HEK293 (cell line): ENCODE results near the gene IGF1R.

Source experiments
- KLF16 ChIP-seq: fragments of 450-650 bp; formaldehyde crosslinking; IDR thresholded peaks from 2 replicates; pipeline ENCODE4 v1.5.1; 2017; ENCODE audit warnings: missing biosample characterization, missing genetic modification characterization
- KLF8 ChIP-seq: fragments of 450-650 bp; formaldehyde crosslinking; IDR thresholded peaks from 2 replicates; pipeline ENCODE4 v1.5.1; 2016; ENCODE audit warnings: missing biosample characterization, missing genetic modification characterization
- MYNN ChIP-seq: fragments of 450-650 bp; formaldehyde crosslinking; IDR thresholded peaks from 2 replicates; pipeline ENCODE4 v1.5.1; 2016; ENCODE audit warnings: missing biosample characterization, missing genetic modification characterization, borderline replicate concordance
- OVOL3 ChIP-seq: fragments of 450-650 bp; formaldehyde crosslinking; IDR thresholded peaks from 2 replicates; pipeline ENCODE4 v1.5.1; 2016; ENCODE audit warnings: missing biosample characterization, missing genetic modification characterization
- YY1 ChIP-seq: fragments of 450-650 bp; formaldehyde crosslinking; IDR thresholded peaks from 2 replicates; pipeline ENCODE4 v1.5.1; 2018; ENCODE audit warnings: missing biosample characterization, missing genetic modification characterization
- ZFP41 ChIP-seq: fragments of 450-650 bp; formaldehyde crosslinking; IDR thresholded peaks from 2 replicates; pipeline ENCODE4 v1.5.1; 2016; ENCODE audit warnings: missing biosample characterization, missing genetic modification characterization, borderline replicate concordance
- ZNF133 ChIP-seq: fragments of 450-650 bp; formaldehyde crosslinking; IDR thresholded peaks from 2 replicates; pipeline ENCODE4 v1.5.1; 2016; ENCODE audit warnings: missing biosample characterization, missing genetic modification characterization
- ZNF274 ChIP-seq, 2 experiments: fragments of 200-500 bp in 1 of 2; fragments of 450-650 bp in 1 of 2; sonication (Bioruptor generic) in 1 of 2; formaldehyde crosslinking in 1 of 2; IDR thresholded peaks; 2 replicates each; pipeline versions ENCODE4 v1.5.1 to v1.6.1; 2014 to 2016; ENCODE audit warnings: borderline replicate concordance in 1 of 2, inconsistent platforms in 1 of 2, low read length in 1 of 2, missing biosample characterization in 1 of 2, missing genetic modification characterization in 1 of 2
- ZNF354C ChIP-seq: fragments of 450-650 bp; formaldehyde crosslinking; IDR thresholded peaks from 2 replicates; pipeline ENCODE4 v1.5.1; 2016; ENCODE audit warnings: missing biosample characterization, missing genetic modification characterization, low read depth, borderline replicate concordance
- ZNF561 ChIP-seq: fragments of 450-650 bp; IDR thresholded peaks from 2 replicates; pipeline ENCODE4 v1.5.1; 2018; ENCODE audit warnings: missing biosample characterization, missing genetic modification characterization, borderline replicate concordance
- ZNF629 ChIP-seq: fragments of 450-650 bp; formaldehyde crosslinking; IDR thresholded peaks from 2 replicates; pipeline ENCODE4 v1.5.1; 2017; ENCODE audit warnings: missing biosample characterization, missing genetic modification characterization
- ZNF792 ChIP-seq: fragments of 450-650 bp; formaldehyde crosslinking; IDR thresholded peaks from 2 replicates; pipeline ENCODE4 v1.5.1; 2016; ENCODE audit warnings: missing biosample characterization, missing genetic modification characterization
- TF ChIP-seq, protein P1 (sequence below): fragments of 450-650 bp; formaldehyde crosslinking; IDR thresholded peaks from 2 replicates; pipeline ENCODE4 v1.5.1; 2016; ENCODE audit warnings: missing biosample characterization, missing genetic modification characterization
- TF ChIP-seq, protein P2 (sequence below): fragments of 450-650 bp; formaldehyde crosslinking; IDR thresholded peaks from 2 replicates; pipeline ENCODE4 v1.5.1; 2016; ENCODE audit warnings: missing biosample characterization, missing genetic modification characterization

DNA sequence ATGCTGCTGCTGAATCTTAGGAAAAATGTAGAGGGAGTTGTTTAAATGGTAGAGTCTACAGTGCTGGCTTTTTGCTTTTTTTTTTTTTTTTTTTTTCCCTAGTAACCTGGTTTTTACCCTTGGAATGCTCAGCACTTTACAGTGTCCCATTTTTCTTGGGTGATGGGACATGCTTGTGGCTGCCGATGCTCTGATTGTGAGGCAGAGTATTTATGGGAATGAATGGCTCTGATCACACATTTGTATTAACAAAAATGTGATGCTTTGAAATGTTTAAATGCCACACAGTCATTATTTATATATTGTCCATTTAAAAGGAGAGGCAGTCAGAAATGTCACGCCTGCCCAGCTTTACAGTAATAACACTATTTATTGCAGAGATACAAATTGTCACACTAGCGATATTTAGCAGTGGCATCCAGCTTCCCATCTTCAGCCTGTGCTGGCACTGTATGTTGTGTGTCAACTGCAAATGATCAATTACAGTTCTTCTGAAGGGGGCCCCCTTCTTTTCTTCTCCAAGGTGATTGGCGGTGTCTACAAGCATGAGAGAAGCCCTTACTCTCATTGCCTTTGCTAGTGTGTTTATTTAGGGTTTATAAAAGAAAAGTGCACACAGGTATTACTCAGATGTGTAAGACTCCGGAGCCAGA lies 30.9 kb upstream of the IGF1R start:
- TF ChIP-seq YY1 (tag by site-specific recombination) (no peak), ZNF133 (tag by site-specific recombination) (no peak), ZNF274 (IDR thresholded peaks at IDR 0.05; ENCODE audit: low read length) (no peak), ZNF274 (tag by site-specific recombination; IDR thresholded peaks at IDR 0.05; ENCODE audit: borderline replicate concordance) (no peak), ZNF354C (no peak), OVOL3 (tag by site-specific recombination) (no peak), ZNF792 (tag by site-specific recombination) (no peak), KLF16 (tag by site-specific recombination) (no peak), MYNN (tag by site-specific recombination) (no peak), ZFP41 (tag by site-specific recombination) (no peak), KLF8 (no peak), ZNF561 (tag by site-specific recombination) (no peak), ZNF629 (no peak)
- TF ChIP-seq, protein P1, sequence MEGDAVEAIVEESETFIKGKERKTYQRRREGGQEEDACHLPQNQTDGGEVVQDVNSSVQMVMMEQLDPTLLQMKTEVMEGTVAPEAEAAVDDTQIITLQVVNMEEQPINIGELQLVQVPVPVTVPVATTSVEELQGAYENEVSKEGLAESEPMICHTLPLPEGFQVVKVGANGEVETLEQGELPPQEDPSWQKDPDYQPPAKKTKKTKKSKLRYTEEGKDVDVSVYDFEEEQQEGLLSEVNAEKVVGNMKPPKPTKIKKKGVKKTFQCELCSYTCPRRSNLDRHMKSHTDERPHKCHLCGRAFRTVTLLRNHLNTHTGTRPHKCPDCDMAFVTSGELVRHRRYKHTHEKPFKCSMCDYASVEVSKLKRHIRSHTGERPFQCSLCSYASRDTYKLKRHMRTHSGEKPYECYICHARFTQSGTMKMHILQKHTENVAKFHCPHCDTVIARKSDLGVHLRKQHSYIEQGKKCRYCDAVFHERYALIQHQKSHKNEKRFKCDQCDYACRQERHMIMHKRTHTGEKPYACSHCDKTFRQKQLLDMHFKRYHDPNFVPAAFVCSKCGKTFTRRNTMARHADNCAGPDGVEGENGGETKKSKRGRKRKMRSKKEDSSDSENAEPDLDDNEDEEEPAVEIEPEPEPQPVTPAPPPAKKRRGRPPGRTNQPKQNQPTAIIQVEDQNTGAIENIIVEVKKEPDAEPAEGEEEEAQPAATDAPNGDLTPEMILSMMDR (tag by site-specific recombination), result no peak
- TF ChIP-seq, protein P2, sequence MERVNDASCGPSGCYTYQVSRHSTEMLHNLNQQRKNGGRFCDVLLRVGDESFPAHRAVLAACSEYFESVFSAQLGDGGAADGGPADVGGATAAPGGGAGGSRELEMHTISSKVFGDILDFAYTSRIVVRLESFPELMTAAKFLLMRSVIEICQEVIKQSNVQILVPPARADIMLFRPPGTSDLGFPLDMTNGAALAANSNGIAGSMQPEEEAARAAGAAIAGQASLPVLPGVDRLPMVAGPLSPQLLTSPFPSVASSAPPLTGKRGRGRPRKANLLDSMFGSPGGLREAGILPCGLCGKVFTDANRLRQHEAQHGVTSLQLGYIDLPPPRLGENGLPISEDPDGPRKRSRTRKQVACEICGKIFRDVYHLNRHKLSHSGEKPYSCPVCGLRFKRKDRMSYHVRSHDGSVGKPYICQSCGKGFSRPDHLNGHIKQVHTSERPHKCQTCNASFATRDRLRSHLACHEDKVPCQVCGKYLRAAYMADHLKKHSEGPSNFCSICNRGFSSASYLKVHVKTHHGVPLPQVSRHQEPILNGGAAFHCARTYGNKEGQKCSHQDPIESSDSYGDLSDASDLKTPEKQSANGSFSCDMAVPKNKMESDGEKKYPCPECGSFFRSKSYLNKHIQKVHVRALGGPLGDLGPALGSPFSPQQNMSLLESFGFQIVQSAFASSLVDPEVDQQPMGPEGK (tag by site-specific recombination), result no peak
